ENCODE data around the gene IP6K1.
A peak's percentile ranks its signal among the peaks of the same experiment; 100 is the strongest.

IP6K1 gene

GRCh38 chr3:49703956-49704355 lies 82.4 kb downstream of the IP6K1 start (continued):
- TF ChIP-seq, protein P1, sequence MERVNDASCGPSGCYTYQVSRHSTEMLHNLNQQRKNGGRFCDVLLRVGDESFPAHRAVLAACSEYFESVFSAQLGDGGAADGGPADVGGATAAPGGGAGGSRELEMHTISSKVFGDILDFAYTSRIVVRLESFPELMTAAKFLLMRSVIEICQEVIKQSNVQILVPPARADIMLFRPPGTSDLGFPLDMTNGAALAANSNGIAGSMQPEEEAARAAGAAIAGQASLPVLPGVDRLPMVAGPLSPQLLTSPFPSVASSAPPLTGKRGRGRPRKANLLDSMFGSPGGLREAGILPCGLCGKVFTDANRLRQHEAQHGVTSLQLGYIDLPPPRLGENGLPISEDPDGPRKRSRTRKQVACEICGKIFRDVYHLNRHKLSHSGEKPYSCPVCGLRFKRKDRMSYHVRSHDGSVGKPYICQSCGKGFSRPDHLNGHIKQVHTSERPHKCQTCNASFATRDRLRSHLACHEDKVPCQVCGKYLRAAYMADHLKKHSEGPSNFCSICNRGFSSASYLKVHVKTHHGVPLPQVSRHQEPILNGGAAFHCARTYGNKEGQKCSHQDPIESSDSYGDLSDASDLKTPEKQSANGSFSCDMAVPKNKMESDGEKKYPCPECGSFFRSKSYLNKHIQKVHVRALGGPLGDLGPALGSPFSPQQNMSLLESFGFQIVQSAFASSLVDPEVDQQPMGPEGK (CRISPR knock-in tag; IDR thresholded peaks at IDR 0.05; ENCODE audit: borderline replicate concordance), result no peak
- no peak for TF ChIP-seq PPARA (CRISPR knock-in tag; IDR thresholded peaks at IDR 0.05; ENCODE audit: borderline replicate concordance)
- no peak for TF ChIP-seq BACH2 (CRISPR knock-in tag; IDR thresholded peaks at IDR 0.05; ENCODE audit: borderline replicate concordance)
- no peak for TF ChIP-seq ARNTL (CRISPR knock-in tag; IDR thresholded peaks at IDR 0.05; ENCODE audit: borderline replicate concordance, low read depth)
- no peak for TF ChIP-seq ZC3H10 (CRISPR knock-in tag; IDR thresholded peaks at IDR 0.05)
- TF ChIP-seq RARB (CRISPR knock-in tag; IDR thresholded peaks at IDR 0.05), result no peak

- TF ChIP-seq ISL1 (CRISPR knock-in tag; IDR thresholded peaks at IDR 0.05) (no peak), ZFP30 (CRISPR knock-in tag; IDR thresholded peaks at IDR 0.05) (no peak), CSDC2 (CRISPR knock-in tag; IDR thresholded peaks at IDR 0.05) (no peak), OSR1 (CRISPR knock-in tag; IDR thresholded peaks at IDR 0.05) (no peak), SNAI2 (CRISPR knock-in tag; IDR thresholded peaks at IDR 0.05) (no peak), GLIS3 (CRISPR knock-in tag; IDR thresholded peaks at IDR 0.05) (no peak), RARB (CRISPR knock-in tag; IDR thresholded peaks at IDR 0.05) (no peak)
- TF ChIP-seq, protein P2, sequence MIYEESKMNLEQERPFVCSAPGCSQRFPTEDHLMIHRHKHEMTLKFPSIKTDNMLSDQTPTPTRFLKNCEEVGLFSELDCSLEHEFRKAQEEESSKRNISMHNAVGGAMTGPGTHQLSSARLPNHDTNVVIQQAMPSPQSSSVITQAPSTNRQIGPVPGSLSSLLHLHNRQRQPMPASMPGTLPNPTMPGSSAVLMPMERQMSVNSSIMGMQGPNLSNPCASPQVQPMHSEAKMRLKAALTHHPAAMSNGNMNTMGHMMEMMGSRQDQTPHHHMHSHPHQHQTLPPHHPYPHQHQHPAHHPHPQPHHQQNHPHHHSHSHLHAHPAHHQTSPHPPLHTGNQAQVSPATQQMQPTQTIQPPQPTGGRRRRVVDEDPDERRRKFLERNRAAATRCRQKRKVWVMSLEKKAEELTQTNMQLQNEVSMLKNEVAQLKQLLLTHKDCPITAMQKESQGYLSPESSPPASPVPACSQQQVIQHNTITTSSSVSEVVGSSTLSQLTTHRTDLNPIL (CRISPR knock-in tag; IDR thresholded peaks at IDR 0.05; ENCODE audit: low read depth), result no peak
- TF ChIP-seq, protein P3, sequence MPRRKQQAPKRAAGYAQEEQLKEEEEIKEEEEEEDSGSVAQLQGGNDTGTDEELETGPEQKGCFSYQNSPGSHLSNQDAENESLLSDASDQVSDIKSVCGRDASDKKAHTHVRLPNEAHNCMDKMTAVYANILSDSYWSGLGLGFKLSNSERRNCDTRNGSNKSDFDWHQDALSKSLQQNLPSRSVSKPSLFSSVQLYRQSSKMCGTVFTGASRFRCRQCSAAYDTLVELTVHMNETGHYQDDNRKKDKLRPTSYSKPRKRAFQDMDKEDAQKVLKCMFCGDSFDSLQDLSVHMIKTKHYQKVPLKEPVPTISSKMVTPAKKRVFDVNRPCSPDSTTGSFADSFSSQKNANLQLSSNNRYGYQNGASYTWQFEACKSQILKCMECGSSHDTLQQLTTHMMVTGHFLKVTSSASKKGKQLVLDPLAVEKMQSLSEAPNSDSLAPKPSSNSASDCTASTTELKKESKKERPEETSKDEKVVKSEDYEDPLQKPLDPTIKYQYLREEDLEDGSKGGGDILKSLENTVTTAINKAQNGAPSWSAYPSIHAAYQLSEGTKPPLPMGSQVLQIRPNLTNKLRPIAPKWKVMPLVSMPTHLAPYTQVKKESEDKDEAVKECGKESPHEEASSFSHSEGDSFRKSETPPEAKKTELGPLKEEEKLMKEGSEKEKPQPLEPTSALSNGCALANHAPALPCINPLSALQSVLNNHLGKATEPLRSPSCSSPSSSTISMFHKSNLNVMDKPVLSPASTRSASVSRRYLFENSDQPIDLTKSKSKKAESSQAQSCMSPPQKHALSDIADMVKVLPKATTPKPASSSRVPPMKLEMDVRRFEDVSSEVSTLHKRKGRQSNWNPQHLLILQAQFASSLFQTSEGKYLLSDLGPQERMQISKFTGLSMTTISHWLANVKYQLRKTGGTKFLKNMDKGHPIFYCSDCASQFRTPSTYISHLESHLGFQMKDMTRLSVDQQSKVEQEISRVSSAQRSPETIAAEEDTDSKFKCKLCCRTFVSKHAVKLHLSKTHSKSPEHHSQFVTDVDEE (CRISPR knock-in tag; IDR thresholded peaks at IDR 0.05), result no peak
- peak; percentile 92 for ATAC-seq
Observed at GRCh38 chr3:49703443-49703927, 82.9 kb downstream of the IP6K1 start.

GRCh38 chr3:49702672-49703071 lies 83.7 kb downstream of the IP6K1 start:
- TF ChIP-seq ISL1 (CRISPR knock-in tag; IDR thresholded peaks at IDR 0.05), result no peak
- TF ChIP-seq ZNF8 (CRISPR knock-in tag; IDR thresholded peaks at IDR 0.05), result no peak
- TF ChIP-seq PPARA (CRISPR knock-in tag; IDR thresholded peaks at IDR 0.05; ENCODE audit: borderline replicate concordance), result no peak
- TF ChIP-seq GLIS3 (CRISPR knock-in tag; IDR thresholded peaks at IDR 0.05), result no peak
- TF ChIP-seq, protein P2 (CRISPR knock-in tag; IDR thresholded peaks at IDR 0.05; ENCODE audit: low read depth), result no peak
- TF ChIP-seq CSDC2 (CRISPR knock-in tag; IDR thresholded peaks at IDR 0.05), result no peak
- no peak for TF ChIP-seq ZC3H10 (CRISPR knock-in tag; IDR thresholded peaks at IDR 0.05)
- ATAC-seq, result no peak

GRCh38 chr3:49701388-49702077 lies 84.8 kb downstream of the IP6K1 start:
- TF ChIP-seq ARNTL (CRISPR knock-in tag; IDR thresholded peaks at IDR 0.05; ENCODE audit: borderline replicate concordance, low read depth) (no peak), ZNF8 (CRISPR knock-in tag; IDR thresholded peaks at IDR 0.05) (no peak), ZNF70 (CRISPR knock-in tag; IDR thresholded peaks at IDR 0.05) (no peak), ZFP30 (CRISPR knock-in tag; IDR thresholded peaks at IDR 0.05) (no peak), RARB (CRISPR knock-in tag; IDR thresholded peaks at IDR 0.05) (no peak), PPARA (CRISPR knock-in tag; IDR thresholded peaks at IDR 0.05; ENCODE audit: borderline replicate concordance) (no peak), SNAI2 (CRISPR knock-in tag; IDR thresholded peaks at IDR 0.05) (no peak)
- peak; percentile 47 for ATAC-seq

GRCh38 chr3:49700453-49701128 lies 85.8 kb downstream of the IP6K1 start:
- no peak for TF ChIP-seq ZNF565 (CRISPR knock-in tag; conservative IDR thresholded peaks at IDR 0.05; ENCODE audit: low read depth)
- no peak for TF ChIP-seq RARB (CRISPR knock-in tag; IDR thresholded peaks at IDR 0.05)
- TF ChIP-seq, protein P3 (CRISPR knock-in tag; IDR thresholded peaks at IDR 0.05), result no peak
- no peak for ATAC-seq

All from SK-N-SH treated with all-trans-retinoic acid at 6 μM for 48 hours (cell line).